ENCODE results near the gene USP15.
"Not testable (repeated sequence)": the region's sequence is repeated elsewhere in the genome, so short reads cannot be mapped to it uniquely, and the experiment has no call there.

The USP15 gene

GRCh38 chr12:62323386-62323785 lies 63.2 kb downstream of the USP15 start:
- no peak for DNase-seq (ENCODE audit: low read depth, low spot score)

- DNase-seq (ENCODE audit: low read depth, low spot score): no peak
These were observed 68.2 kb downstream of the USP15 start for GRCh38 chr12:62328296-62328921.

- no peak for DNase-seq (ENCODE audit: low read depth, low spot score)
These were observed 71.1 kb downstream of the USP15 start for GRCh38 chr12:62331306-62331705.

- no peak for DNase-seq (ENCODE audit: low read depth, low spot score)
These were observed 72.4 kb downstream of the USP15 start for GRCh38 chr12:62332598-62332997.

GRCh38 chr12:62335057-62335456 lies 74.9 kb downstream of the USP15 start:
- no peak for DNase-seq (ENCODE audit: low read depth, low spot score)

- no peak for DNase-seq (ENCODE audit: low read depth, low spot score)
These were observed 75.6 kb downstream of the USP15 start for GRCh38 chr12:62335796-62336195.

- not testable (repeated sequence) for DNase-seq (ENCODE audit: low read depth, low spot score)
These were observed 77.4 kb downstream of the USP15 start for GRCh38 chr12:62337643-62338042.

- not testable (repeated sequence) for DNase-seq (ENCODE audit: low read depth, low spot score)
These were observed 82.6 kb downstream of the USP15 start for GRCh38 chr12:62342614-62343303.

- not testable (repeated sequence) for DNase-seq (ENCODE audit: low read depth, low spot score)
These were observed 83.3 kb downstream of the USP15 start for GRCh38 chr12:62343304-62344120.

- DNase-seq (ENCODE audit: low read depth, low spot score): not testable (repeated sequence)
These were observed 84.7 kb downstream of the USP15 start for GRCh38 chr12:62344731-62345556.

- no peak for DNase-seq (ENCODE audit: low read depth, low spot score)
These were observed 85.5 kb downstream of the USP15 start for GRCh38 chr12:62345667-62346066.

GRCh38 chr12:62346817-62347216 lies 86.6 kb downstream of the USP15 start:
- no peak for DNase-seq (ENCODE audit: low read depth, low spot score)

- no peak for DNase-seq (ENCODE audit: low read depth, low spot score)
These were observed 87.9 kb downstream of the USP15 start for GRCh38 chr12:62347922-62348650.

- no peak for DNase-seq (ENCODE audit: low read depth, low spot score)
These were observed 90.3 kb downstream of the USP15 start for GRCh38 chr12:62350554-62350953.

GRCh38 chr12:62351326-62351725 lies 91.1 kb downstream of the USP15 start:
- no peak for DNase-seq (ENCODE audit: low read depth, low spot score)

GRCh38 chr12:62361048-62361447 lies 100.8 kb downstream of the USP15 start:
- no peak for DNase-seq (ENCODE audit: low read depth, low spot score)

- no peak for DNase-seq (ENCODE audit: low read depth, low spot score)
These were observed 103.3 kb downstream of the USP15 start for GRCh38 chr12:62363506-62363905.

GRCh38 chr12:62364697-62365096 lies 104.5 kb downstream of the USP15 start:
- DNase-seq (ENCODE audit: low read depth, low spot score): not testable (repeated sequence)

GRCh38 chr12:62365846-62366245 lies 105.6 kb downstream of the USP15 start:
- DNase-seq (ENCODE audit: low read depth, low spot score): not testable (repeated sequence)

GRCh38 chr12:62368430-62369223 lies 108.4 kb downstream of the USP15 start:
- not testable (repeated sequence) for DNase-seq (ENCODE audit: low read depth, low spot score)

Data from smooth muscle cell of the brain vasculature (primary cell).